Measurements from ENCODE around the gene IMPDH2. TPM values are rescaled to one million over a fixed set of nuclear protein-coding genes. Genes with fewer than 3 reads are reported as not detected.
A peak's percentile ranks its signal among the peaks of the same experiment; 100 is the strongest.

The IMPDH2 gene
- total and polyA plus RNA-seq, 2 of the 4 experiments (the other 2 are of a cell fraction), result 190 to 296 TPM

GRCh38 chr3:49057268-49057667 lies 28.1 kb upstream of the IMPDH2 start:
- POLR2A ChIA-PET (ENCODE audit: unreplicated experiment), result no interaction called here
- no peak for DNase-seq

More at GRCh38 chr3:49057268-49057667, 28.1 kb upstream of the IMPDH2 start:
- no peak overlapping the region for H2BK15ac ChIP-seq (ENCODE audit: low read depth, low read length)
- H2BK120ac ChIP-seq (ENCODE audit: low read depth, low read length), result no peak overlapping the region
- H2BK20ac ChIP-seq (ENCODE audit: low read depth, low read length), result no peak overlapping the region
- H3K79me1 ChIP-seq (ENCODE audit: low read depth in 1 of 2, low read length in 2 of 2), result peaks cover 42 to 70% of the 10 kb centered on the region in 2 experiments
- no peak overlapping the region for H4K8ac ChIP-seq (ENCODE audit: low read depth in 2 of 2, low read length in 2 of 2)
- H2AK9ac ChIP-seq (replicated peaks; ENCODE audit: low read depth, low read length, poor library complexity), result no peak overlapping the region
- H2AFZ ChIP-seq (replicated peaks; ENCODE audit: low read length, poor library complexity), result no peak overlapping the region
- H3K9me1 ChIP-seq (ENCODE audit: insufficient read depth, low read length), result peaks cover 18% of the 10 kb centered on the region
- intact Hi-C loops (cut with micrococcal nuclease) (no loop called here), in situ Hi-C loops (cut with MboI; ENCODE audit: low sequenced_read_pairs) (no loop called here), dilution Hi-C loops (cut with HindIII; ENCODE audit: low sequenced_read_pairs, unreplicated experiment) (no loop called here)
- no peak overlapping the region for H3K23ac ChIP-seq (ENCODE audit: low read depth, low read length)
- 98% methylated on average over 6 of the region's 10 CpGs; no CpG with 5 or more reads in 1 of the 2 experiments for WGBS, 2 experiments (ENCODE audit: extremely low coverage in 2 of 2, insufficient read length in 1 of 2)
- no peak overlapping the region for H3K56ac ChIP-seq (ENCODE audit: extremely low read depth, insufficient read depth, low read length)
- no peak overlapping the region for H4K5ac ChIP-seq (ENCODE audit: low read depth, low read length)
- TSS peak; percentile 77 for BruUV-seq (replicated peaks)
- H3K4ac ChIP-seq (ENCODE audit: low read depth, low read length), result no peak overlapping the region
- H3K14ac ChIP-seq (replicated peaks; ENCODE audit: low read depth, low read length), result no peak overlapping the region
- no peak overlapping the region for H3K4me3 ChIP-seq (ENCODE audit: insufficient read depth, low read depth, low read length)
- no peak overlapping the region for H3K9ac ChIP-seq (ENCODE audit: low read depth, low read length)
- peaks cover 2% of the 10 kb centered on the region; the same call in 1 of the 2 replicates for H3K4me1 ChIP-seq (ENCODE audit: control insufficient read depth, insufficient read depth, low read length)
- H2AK5ac ChIP-seq (ENCODE audit: low read depth, low read length), result no peak overlapping the region
- no peak overlapping the region for H2BK5ac ChIP-seq (ENCODE audit: low read depth, low read length, poor library complexity, severe bottlenecking)
- no peak overlapping the region for H3K4me2 ChIP-seq (ENCODE audit: low read depth, low read length)
- H4K20me1 ChIP-seq (ENCODE audit: insufficient read depth, low read length), result peaks cover 7% of the 10 kb centered on the region; the same call in 1 of the 2 replicates
- TF ChIP-seq CHD1 (IDR thresholded peaks at IDR 0.05; ENCODE audit: low read depth, low read length) (no peak), RFX5 (IDR thresholded peaks at IDR 0.05; ENCODE audit: low read depth, low read length) (no peak)
- no peaks in the 10 kb centered on the region for H3K9me3 ChIP-seq (ENCODE audit: control insufficient read depth, insufficient read depth, low read length)
- no peak overlapping the region for H3K27ac ChIP-seq (ENCODE audit: insufficient read depth, low read length)
- peaks cover 36% of the 10 kb centered on the region for H3K36me3 ChIP-seq (ENCODE audit: control insufficient read depth, insufficient read depth, low read length)
- CTCF ChIA-PET, result no interaction called here
- H3K27me3 ChIP-seq (ENCODE audit: control insufficient read depth, insufficient read depth, low read length), result no peaks in the 10 kb centered on the region
- H3K18ac ChIP-seq (ENCODE audit: low read depth, low read length), result no peak overlapping the region
- ATAC-seq (ENCODE audit: low read depth), result no peak
- no peak overlapping the region for H4K91ac ChIP-seq (ENCODE audit: insufficient read depth, low read depth, low read length)

Measured in IMR-90 (cell line).